ENCODE measurements around the gene SEL1L3. TPM values are rescaled to one million over a fixed set of nuclear protein-coding genes. Genes with fewer than 3 reads are reported as not detected.

Gene SEL1L3
- total and polyA plus RNA-seq, 9 of the 15 experiments (the other 6 are each of a cell fraction or from before 2014, with no cell fraction given) = 10.0 to 44.3 (median 21.6) TPM

- no peak overlapping the region for H3K4me2 ChIP-seq (ENCODE audit: insufficient read depth, low read length)
- no peaks in the 10 kb centered on the region for H4K20me1 ChIP-seq (replicated peaks; ENCODE audit: control insufficient read depth, insufficient read depth, low read length)
- ChIA-PET CTCF (ENCODE audit: low intra/inter-chr PET ratio) (no interaction called here), POLR2A (no interaction called here)
- 5% methylated on average over 14 of the region's 14 CpGs for WGBS (ENCODE audit: insufficient coverage, low coverage, missing lambda C conversion rate)
- in situ Hi-C loops (cut with MboI) = no loop called here
- no peaks in the 10 kb centered on the region for H3K9me3 ChIP-seq (replicated peaks; ENCODE audit: control insufficient read depth, insufficient read depth, low read depth, low read length)
- no peaks in the 10 kb centered on the region for H3K4me1 ChIP-seq (replicated peaks in 1 of 2; ENCODE audit: control insufficient read depth in 2 of 2, insufficient read depth in 2 of 2, low read length in 2 of 2)
- no peak overlapping the region for H2AFZ ChIP-seq (ENCODE audit: low read depth, low read length)
- no peak overlapping the region for H3K9ac ChIP-seq (ENCODE audit: insufficient read depth in 1 of 2, low read depth in 2 of 2, low read length in 2 of 2)
- H3K27me3 ChIP-seq (ENCODE audit: control insufficient read depth in 2 of 2, insufficient read depth in 2 of 2, low read length in 2 of 2) = peaks cover 35 to 38% of the 10 kb centered on the region in 2 experiments
- intact Hi-C loops (cut with micrococcal nuclease) = no loop called here
- DNase-seq (ENCODE audit: extremely low read depth in 1 of 4, low spot score in 3 of 4) = peak in 2 of 4 experiments; percentile 15 to 16
- H3K9me1 ChIP-seq (ENCODE audit: control insufficient read depth, insufficient read depth, low read length) = no peaks in the 10 kb centered on the region
- no peak overlapping the region for H3K4me3 ChIP-seq
- no peak for FAIRE-seq
- no peaks in the 10 kb centered on the region for H3K79me2 ChIP-seq (ENCODE audit: control insufficient read depth, insufficient read depth, low read length)
- H3K36me3 ChIP-seq (ENCODE audit: control insufficient read depth, insufficient read depth, low read length) = no peaks in the 10 kb centered on the region
- no peak overlapping the region for H3K27ac ChIP-seq (ENCODE audit: extremely low read depth, low read depth, low read length)
- ATAC-seq = peak; percentile 72
- no TSS peak for BruUV-seq (replicated peaks)
- TF ChIP-seq ETS1 (conservative IDR thresholded peaks at IDR 0.05; ENCODE audit: control insufficient read depth, low read depth, low read length) = no peak
- TF ChIP-seq MAFG (tag; conservative IDR thresholded peaks at IDR 0.05) = peak; percentile 34; the same call in 1 of the 2 replicates
- peak; percentile 49 for TF ChIP-seq RBM25 (IDR thresholded peaks at IDR 0.05; ENCODE audit: low read depth, low read length, severe bottlenecking)
- TF ChIP-seq FOXJ3 (CRISPR knock-in tag; IDR thresholded peaks at IDR 0.05) = no peak
- TF ChIP-seq FUS (optimal IDR thresholded peaks at IDR 0.05; ENCODE audit: low read depth, low read length) = no peak
- TF ChIP-seq, protein P1, sequence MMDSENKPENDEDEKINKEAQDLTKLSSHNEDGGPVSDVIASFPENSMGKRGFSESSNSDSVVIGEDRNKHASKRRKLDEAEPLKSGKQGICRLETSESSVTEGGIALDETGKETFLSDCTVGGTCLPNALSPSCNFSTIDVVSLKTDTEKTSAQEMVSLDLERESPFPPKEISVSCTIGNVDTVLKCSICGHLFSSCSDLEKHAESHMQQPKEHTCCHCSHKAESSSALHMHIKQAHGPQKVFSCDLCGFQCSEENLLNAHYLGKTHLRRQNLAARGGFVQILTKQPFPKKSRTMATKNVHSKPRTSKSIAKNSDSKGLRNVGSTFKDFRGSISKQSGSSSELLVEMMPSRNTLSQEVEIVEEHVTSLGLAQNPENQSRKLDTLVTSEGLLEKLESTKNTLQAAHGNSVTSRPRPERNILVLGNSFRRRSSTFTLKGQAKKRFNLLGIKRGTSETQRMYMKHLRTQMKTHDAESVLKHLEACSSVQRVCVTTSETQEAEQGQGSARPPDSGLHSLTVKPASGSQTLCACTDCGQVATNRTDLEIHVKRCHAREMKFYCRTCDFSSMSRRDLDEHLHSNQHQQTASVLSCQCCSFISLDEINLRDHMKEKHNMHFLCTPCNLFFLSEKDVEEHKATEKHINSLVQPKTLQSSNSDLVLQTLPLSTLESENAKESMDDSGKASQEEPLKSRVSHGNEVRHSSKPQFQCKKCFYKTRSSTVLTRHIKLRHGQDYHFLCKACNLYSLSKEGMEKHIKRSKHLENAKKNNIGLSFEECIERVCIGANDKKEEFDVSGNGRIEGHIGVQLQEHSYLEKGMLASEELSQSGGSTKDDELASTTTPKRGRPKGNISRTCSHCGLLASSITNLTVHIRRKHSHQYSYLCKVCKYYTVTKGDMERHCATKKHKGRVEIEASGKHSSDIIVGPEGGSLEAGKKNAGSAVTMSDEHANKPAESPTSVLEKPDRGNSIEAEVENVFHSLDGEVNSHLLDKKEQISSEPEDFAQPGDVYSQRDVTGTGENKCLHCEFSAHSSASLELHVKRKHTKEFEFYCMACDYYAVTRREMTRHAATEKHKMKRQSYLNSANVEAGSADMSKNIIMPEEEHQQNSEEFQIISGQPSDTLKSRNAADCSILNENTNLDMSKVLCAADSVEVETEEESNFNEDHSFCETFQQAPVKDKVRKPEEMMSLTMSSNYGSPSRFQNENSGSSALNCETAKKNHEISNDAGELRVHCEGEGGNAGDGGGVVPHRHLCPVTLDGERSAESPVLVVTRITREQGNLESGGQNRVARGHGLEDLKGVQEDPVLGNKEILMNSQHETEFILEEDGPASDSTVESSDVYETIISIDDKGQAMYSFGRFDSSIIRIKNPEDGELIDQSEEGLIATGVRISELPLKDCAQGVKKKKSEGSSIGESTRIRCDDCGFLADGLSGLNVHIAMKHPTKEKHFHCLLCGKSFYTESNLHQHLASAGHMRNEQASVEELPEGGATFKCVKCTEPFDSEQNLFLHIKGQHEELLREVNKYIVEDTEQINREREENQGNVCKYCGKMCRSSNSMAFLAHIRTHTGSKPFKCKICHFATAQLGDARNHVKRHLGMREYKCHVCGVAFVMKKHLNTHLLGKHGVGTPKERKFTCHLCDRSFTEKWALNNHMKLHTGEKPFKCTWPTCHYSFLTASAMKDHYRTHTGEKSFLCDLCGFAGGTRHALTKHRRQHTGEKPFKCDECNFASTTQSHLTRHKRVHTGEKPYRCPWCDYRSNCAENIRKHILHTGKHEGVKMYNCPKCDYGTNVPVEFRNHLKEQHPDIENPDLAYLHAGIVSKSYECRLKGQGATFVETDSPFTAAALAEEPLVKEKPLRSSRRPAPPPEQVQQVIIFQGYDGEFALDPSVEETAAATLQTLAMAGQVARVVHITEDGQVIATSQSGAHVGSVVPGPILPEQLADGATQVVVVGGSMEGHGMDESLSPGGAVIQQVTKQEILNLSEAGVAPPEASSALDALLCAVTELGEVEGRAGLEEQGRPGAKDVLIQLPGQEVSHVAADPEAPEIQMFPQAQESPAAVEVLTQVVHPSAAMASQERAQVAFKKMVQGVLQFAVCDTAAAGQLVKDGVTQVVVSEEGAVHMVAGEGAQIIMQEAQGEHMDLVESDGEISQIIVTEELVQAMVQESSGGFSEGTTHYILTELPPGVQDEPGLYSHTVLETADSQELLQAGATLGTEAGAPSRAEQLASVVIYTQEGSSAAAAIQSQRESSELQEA (IDR thresholded peaks at IDR 0.05; ENCODE audit: low read depth) = no peak
- no peak for TF ChIP-seq PRMT5 (CRISPR knock-in tag; IDR thresholded peaks at IDR 0.05)
- no peak for TF ChIP-seq CBFB (CRISPR knock-in tag; IDR thresholded peaks at IDR 0.05)
- TF ChIP-seq BCOR (IDR thresholded peaks at IDR 0.05) = peak; percentile 49; the same call in 1 of the 2 replicates
- TF ChIP-seq POLR2H (tag; IDR thresholded peaks at IDR 0.05; ENCODE audit: low read depth) = no peak
- TF ChIP-seq POLR2AphosphoS2 (IDR thresholded peaks at IDR 0.05; ENCODE audit: low read length) = no peak
- 0 out of 2 replicates have a peak, but pooled peaks have one; percentile 4 for TF ChIP-seq CBFA2T2 (conservative IDR thresholded peaks at IDR 0.05)
- TF ChIP-seq TAL1 (IDR thresholded peaks at IDR 0.05) = peak; percentile 16; the same call in 1 of the 2 replicates
- TF ChIP-seq KDM1A (IDR thresholded peaks at IDR 0.05) = peak; percentile 44 to 48; a peak in 2 of 4 replicates
Measured at GRCh38 chr4:25889589-25890503, 27.1 kb upstream of the SEL1L3 start.
